Measurements from ENCODE around the gene MYO5B. TPM values are rescaled to one million over a fixed set of nuclear protein-coding genes. Genes with fewer than 3 reads are reported as not detected.
"Not testable (repeated sequence)": the region's sequence is repeated elsewhere in the genome, so short reads cannot be mapped to it uniquely, and the experiment has no call there.

MYO5B gene
- total RNA-seq, 4 donors from 2014 or later, result 105 to 213 (median 183) TPM

DNA sequence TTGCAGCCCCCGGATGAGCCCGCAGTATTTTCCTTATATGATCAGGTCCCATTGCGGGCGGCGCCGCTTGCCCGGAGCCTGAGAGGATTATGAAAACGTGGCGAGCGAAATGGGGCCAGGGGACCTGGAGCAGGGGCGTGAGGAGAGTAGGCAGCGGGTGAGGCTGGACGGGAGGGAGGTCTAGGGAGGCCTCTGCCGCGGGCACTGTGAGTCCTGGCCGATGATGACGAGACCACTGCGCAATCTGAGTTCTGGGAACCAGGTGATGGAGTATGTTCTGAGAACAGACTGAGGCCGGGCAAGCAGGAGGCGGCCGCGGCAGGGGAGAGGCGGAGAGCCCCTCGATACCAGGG is 380.8 kb downstream of the MYO5B start:
- TF ChIP-seq, protein P1, sequence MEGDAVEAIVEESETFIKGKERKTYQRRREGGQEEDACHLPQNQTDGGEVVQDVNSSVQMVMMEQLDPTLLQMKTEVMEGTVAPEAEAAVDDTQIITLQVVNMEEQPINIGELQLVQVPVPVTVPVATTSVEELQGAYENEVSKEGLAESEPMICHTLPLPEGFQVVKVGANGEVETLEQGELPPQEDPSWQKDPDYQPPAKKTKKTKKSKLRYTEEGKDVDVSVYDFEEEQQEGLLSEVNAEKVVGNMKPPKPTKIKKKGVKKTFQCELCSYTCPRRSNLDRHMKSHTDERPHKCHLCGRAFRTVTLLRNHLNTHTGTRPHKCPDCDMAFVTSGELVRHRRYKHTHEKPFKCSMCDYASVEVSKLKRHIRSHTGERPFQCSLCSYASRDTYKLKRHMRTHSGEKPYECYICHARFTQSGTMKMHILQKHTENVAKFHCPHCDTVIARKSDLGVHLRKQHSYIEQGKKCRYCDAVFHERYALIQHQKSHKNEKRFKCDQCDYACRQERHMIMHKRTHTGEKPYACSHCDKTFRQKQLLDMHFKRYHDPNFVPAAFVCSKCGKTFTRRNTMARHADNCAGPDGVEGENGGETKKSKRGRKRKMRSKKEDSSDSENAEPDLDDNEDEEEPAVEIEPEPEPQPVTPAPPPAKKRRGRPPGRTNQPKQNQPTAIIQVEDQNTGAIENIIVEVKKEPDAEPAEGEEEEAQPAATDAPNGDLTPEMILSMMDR (IDR thresholded peaks at IDR 0.05), result no peak
- TF ChIP-seq POLR2A (IDR thresholded peaks at IDR 0.05), result no peak

DNA sequence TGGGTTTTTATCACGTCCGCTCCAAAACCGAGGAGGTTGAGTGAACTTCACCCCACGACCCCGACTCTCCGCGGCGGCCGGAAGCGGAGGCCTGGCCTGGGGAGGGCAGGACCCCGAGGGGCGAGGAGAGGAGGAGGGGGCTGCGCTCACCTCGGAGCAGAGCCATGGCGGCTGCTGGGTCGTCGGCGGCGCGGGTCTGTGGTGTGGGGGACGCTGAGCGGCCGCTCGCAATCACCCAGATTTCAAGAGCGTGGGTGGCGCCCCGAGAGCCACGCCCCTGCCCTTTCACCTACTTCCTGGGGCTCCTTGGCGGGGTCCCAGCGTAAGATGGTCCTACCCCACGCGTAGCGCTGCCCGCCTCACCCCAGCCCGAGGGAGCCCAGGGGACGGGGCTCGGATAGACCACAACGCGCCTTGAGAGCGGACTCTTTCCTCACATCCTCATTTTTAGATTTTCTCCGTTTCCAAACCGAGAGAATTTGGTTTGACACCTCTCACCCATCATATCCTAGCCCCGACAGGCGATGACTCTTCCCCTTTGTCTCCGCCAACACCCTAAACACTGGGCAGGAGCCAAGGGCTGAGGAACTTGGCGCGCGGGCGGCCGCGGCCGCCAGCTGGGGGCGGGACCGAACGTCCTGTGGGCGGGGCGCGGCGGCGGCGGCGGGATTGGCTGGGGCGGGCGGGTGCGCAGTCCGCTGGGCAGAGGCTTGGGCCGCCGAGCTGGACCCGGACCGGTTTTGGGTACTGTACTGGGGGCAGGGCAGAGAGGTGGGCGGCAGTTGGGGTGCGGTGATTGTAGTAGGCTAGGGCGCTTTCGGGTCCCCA is 381.4 kb downstream of the MYO5B start, which contains the start of gene ACAA2:
TSS of gene ACAA2 (minus strand) at position 215 of the 828 bp plus-strand sequence. CDS start at position 166, 49 bp downstream.
- Histone ChIP-seq H3K9me3 (no peaks in the 10 kb centered on the region), H3K4me1 (peaks cover 0 to 19% (median 7%) of the 10 kb centered on the region in 4 donors), H3K27ac (peak within 1 kb of the TSS; percentile 94 to 100 (median 98)), H3K27me3 (no peaks in the 10 kb centered on the region), H3K4me3 (peak within 1 kb of the TSS; percentile 66 to 96 (median 79)), H3K36me3 (no peaks in the 10 kb centered on the region)
- TF ChIP-seq, protein P1 (IDR thresholded peaks at IDR 0.05), result no peak
- TF ChIP-seq POLR2A (IDR thresholded peaks at IDR 0.05), result peak; percentile 73 to 81
- DNase-seq, result peak; percentile 80 to 94 (median 94)

More for the DNA sequence above, 380.8 kb downstream of the MYO5B start:
- H3K27me3 ChIP-seq, result no peaks in the 10 kb centered on the region
- H3K27ac ChIP-seq, result peak overlapping the region; percentile 94 to 100 (median 98)
- no peaks in the 10 kb centered on the region for H3K36me3 ChIP-seq
- DNase-seq, result peak in 2 of 3 donors; percentile 50 to 80
- H3K4me3 ChIP-seq, result peak overlapping the region; percentile 66 to 96 (median 79)
- H3K4me1 ChIP-seq, result peaks cover 0 to 24% (median 7%) of the 10 kb centered on the region in 4 donors
- no peaks in the 10 kb centered on the region for H3K9me3 ChIP-seq

DNA sequence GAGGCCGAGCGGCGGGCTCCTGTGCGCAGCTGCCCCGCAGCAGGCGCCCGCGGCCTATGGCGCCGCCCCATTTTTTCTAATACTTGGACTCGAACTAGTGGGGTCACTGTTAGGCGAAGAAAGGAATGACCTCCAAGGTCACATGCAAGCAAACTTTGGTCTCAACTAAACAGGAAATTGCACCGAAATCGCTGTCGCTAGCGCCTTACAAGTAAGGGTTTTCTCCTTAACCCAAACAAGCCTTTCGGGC is 382.0 kb downstream of the MYO5B start:
- Histone ChIP-seq H3K4me1 (peaks cover 0 to 13% (median 7%) of the 10 kb centered on the region in 4 donors), H3K27me3 (no peaks in the 10 kb centered on the region), H3K9me3 (no peaks in the 10 kb centered on the region), H3K27ac (peak overlapping the region; percentile 94 to 100 (median 98)), H3K36me3 (no peaks in the 10 kb centered on the region), H3K4me3 (peak overlapping the region; percentile 66 to 96 (median 79))
- no peak for TF ChIP-seq POLR2A (IDR thresholded peaks at IDR 0.05)
- DNase-seq, result peak; percentile 39 to 76 (median 72)

DNA sequence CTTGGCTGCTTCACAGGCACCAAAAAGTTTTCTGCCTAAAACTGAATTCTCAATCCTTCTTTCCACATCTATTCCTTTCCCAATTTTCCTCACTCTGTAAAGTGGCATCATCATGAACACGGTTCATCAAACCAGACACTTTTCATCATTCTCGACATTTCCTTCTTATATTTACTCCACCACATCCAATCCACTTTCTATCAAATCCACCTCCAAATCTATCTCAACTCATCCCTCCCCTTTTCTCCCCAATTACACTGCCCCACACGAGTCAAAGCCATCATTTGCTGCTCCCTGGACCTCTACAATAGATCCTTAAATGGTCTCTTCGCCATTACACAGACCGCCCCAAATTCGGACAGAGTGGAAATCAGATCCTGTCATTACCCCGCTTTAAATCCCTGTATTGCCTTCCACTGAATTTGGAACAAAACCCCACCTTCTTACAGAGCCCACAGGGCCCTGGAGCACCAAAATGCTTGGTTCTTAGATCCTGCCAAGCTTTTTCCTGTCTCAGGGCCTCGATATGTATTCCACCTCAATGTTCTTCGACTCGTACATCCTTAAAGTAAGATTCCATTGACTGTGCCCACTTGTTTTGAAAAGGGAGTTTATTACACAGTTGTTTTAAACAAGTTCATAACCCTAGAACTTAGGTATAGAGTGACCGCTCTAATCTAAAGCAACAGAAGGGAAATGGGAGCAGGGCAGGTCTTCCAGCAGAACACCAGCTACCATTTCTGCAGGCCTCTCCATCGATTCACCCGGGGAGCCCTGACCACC is 382.5 kb downstream of the MYO5B start:
- TF ChIP-seq POLR2A (IDR thresholded peaks at IDR 0.05), result peak in 1 of 2 donors; percentile 28
- TF ChIP-seq, protein P1 (IDR thresholded peaks at IDR 0.05), result no peak
- no peak for DNase-seq
- Histone ChIP-seq H3K27me3 (no peaks in the 10 kb centered on the region), H3K36me3 (no peaks in the 10 kb centered on the region), H3K4me3 (peak overlapping the region; percentile 66 to 96 (median 79)), H3K9me3 (no peaks in the 10 kb centered on the region), H3K4me1 (peaks cover 0 to 12% (median 6%) of the 10 kb centered on the region in 4 donors), H3K27ac (peak overlapping the region; percentile 94 to 100 (median 98))

DNA sequence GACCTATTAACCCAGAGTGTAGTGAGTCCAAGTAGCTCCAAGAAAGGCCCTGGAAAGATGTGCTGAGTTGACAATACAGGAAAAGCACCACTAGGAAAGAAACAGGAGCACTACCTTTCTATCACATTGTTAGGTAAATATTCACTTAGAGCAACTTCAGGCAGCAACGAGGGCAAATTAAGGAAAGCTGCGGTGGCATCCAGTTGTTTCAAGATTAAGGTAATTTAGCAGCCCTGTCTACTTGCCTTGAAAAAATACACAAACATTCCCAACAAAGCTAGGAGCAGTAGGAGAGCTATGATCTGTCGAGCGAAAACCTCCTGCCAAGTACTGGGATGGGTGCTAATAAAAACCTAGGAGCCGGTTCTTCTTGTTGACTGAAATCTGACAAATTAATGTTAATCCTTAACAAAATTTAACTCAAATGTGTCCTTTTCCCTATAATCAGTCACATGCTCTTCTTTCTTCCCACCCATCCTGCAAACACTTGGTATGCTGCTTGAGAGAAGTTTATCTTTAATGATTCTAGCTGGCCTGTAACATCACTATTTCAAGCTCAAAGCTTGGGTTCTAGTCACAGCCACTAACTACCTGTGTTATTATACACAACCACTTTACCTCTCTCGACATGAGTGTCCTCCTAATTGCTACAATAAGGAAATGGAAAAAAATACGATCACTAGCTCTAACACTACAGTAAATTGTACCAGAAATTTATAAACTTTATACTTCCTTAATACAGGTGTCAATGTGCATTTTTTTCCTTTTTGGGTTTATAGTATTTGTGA is 383.6 kb downstream of the MYO5B start:
- H3K4me3 ChIP-seq, result peak overlapping the region in 2 of 4 donors; percentile 77 to 96
- DNase-seq, result no peak

DNA sequence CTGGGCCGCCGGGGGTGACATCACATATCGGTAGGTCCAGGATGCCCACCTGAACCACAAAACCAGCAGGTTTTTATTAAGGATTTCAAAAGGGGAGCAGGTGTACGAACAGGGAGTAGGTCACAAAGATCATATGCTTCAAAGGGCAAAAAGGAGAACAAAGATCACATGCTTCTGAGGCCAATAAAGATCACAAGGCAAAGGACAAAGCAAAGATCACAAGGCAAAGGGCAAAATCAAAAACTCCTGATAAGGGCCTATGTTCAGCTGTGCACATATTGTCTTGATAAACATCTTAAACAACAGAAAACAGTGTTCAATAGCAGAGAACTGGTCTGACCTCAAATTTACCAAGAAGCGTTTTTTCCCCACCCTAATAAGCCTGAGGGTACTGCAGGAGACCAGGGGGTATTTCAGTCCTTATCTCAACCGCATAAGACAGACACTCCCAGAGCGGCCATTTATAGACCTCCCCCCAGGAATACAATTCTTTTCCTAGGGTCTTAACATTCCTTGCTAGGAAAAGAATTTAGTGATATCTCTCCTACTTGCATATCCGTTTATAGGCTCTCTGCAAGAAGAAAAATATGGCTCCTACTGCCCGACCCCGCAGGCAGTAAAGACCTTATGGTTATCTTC is 386.3 kb downstream of the MYO5B start:
- not testable (repeated sequence) for H3K4me1 ChIP-seq, DNase-seq, H3K27me3 ChIP-seq, H3K36me3 ChIP-seq, H3K4me3 ChIP-seq, H3K9me3 ChIP-seq, H3K27ac ChIP-seq

More for the DNA sequence above, 383.6 kb downstream of the MYO5B start:
- Histone ChIP-seq H3K9me3 (no peaks in the 10 kb centered on the region), H3K4me1 (peaks cover 0 to 12% (median 5%) of the 10 kb centered on the region in 4 donors), H3K27ac (peak overlapping the region in 3 of 4 donors; percentile 97 to 100 (median 99)), H3K36me3 (no peaks in the 10 kb centered on the region), H3K27me3 (no peaks in the 10 kb centered on the region)
- TF ChIP-seq, protein P1 (IDR thresholded peaks at IDR 0.05), result peak in 3 of 6 experiments; percentile 14 to 21 (median 16)
- TF ChIP-seq POLR2A (IDR thresholded peaks at IDR 0.05), result no peak

Measured in Peyer's patch (tissue), 4 donors.